Esophagus muscularis mucosa (tissue), 3 donors: ENCODE data around the gene COL4A5.

ENCODE experiments used
- CTCF ChIP-seq, 3 experiments: fragments of 200-600 bp in 2 of 3; fragments of 450-650 bp in 1 of 3; sonication (generic) in 2 of 3; IDR thresholded peaks; one replicate each; pipeline ENCODE4 v1.5.1; 2017 to 2019; ENCODE audit warnings: antibody characterized with exemption in 3 of 3, mild to moderate bottlenecking in 2 of 3, moderate library complexity in 1 of 3
- POLR2A ChIP-seq: fragments of 450-650 bp; IDR thresholded peaks from one replicate; pipeline ENCODE4 v1.6.1; 2017; ENCODE audit warnings: antibody characterized with exemption, moderate library complexity, mild to moderate bottlenecking, low read depth

DNA sequence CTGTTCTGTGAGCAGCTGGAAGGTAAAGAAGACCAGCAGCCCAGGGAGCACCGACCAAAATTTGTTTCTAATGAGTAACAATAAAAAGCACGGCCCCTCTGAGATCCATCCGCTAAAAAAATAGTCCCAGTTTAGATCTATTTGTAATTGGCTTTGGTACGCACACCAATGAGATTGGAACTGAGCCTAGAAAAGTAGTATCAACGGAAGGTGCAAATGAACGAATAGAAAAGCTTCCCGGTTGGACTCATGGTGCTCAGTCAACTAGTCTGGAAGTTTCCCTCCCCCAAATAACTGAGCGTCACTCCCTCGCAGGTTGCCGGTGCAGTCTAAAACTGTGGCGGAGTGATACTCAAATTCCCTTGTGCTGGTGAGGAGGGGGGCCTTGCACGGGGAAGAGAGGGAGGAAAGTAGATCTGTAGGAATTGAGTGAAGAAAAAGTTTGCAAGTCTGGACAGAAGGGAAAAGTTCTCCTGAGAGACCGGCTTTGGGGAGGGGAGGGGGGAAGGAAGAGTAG, at the start of gene COL4A5:
- TF ChIP-seq POLR2A (no peak), CTCF (IDR thresholded peaks at IDR 0.05) (no peak)
